Endodermal cell (in vitro differentiated cells): ENCODE measurements around the gene PHRF1. TPM values are rescaled to one million over a fixed set of nuclear protein-coding genes. Genes with fewer than 3 reads are reported as not detected.

ENCODE experiments used
- DNase-seq: peaks from one replicate; pipeline ENCODE4 v3.0.0-alpha.2; 2017
- H3K27ac ChIP-seq: 2 replicates; pipeline ENCODE4 v1.5.1; 2013; ENCODE audit warnings: mild to moderate bottlenecking, low read depth, low read length, moderate library complexity
- H3K27me3 ChIP-seq: 2 replicates; pipeline ENCODE4 v1.6.1; 2013; ENCODE audit warnings: mild to moderate bottlenecking, low read length, moderate library complexity; ENCODE audit not compliant: insufficient read depth, control insufficient read depth, poor library complexity, severe bottlenecking
- H3K36me3 ChIP-seq: 2 replicates; pipeline ENCODE4 v1.7.0; 2013; ENCODE audit warnings: mild to moderate bottlenecking, low read length, moderate library complexity; ENCODE audit not compliant: control insufficient read depth, insufficient read depth
- H3K4me1 ChIP-seq: one replicate; pipeline ENCODE4 v1.7.0; 2013; ENCODE audit warnings: low read length; ENCODE audit not compliant: control insufficient read depth, insufficient read depth
- H3K4me3 ChIP-seq: 2 replicates; pipeline ENCODE4 v1.5.1; 2013; ENCODE audit warnings: mild to moderate bottlenecking, low read length, moderate library complexity
- H3K9ac ChIP-seq: 2 replicates; pipeline ENCODE4 v1.6.1; 2013; ENCODE audit warnings: mild to moderate bottlenecking, low read length, moderate library complexity; ENCODE audit not compliant: poor library complexity, severe bottlenecking; ENCODE audit errors: extremely low read depth
- H3K9me3 ChIP-seq: 2 replicates; pipeline ENCODE4 v1.6.1; 2013; ENCODE audit warnings: mild to moderate bottlenecking, low read length, moderate library complexity; ENCODE audit not compliant: control insufficient read depth
- H3K27ac Mint-ChIP-seq: 2 replicates; pipeline ENCODE4 v1.8.0; 2020; ENCODE audit warnings: mixed read lengths
- H3K27me3 Mint-ChIP-seq: 2 replicates; pipeline ENCODE4 v1.8.0; 2021; ENCODE audit warnings: mild to moderate bottlenecking, mixed read lengths; ENCODE audit not compliant: insufficient read depth
- H3K36me3 Mint-ChIP-seq: 2 replicates; pipeline ENCODE4 v1.8.0; 2020; ENCODE audit warnings: low read depth, mixed read lengths
- H3K4me1 Mint-ChIP-seq: 2 replicates; pipeline ENCODE4 v1.8.0; 2020; ENCODE audit warnings: mixed read lengths
- H3K4me3 Mint-ChIP-seq: 2 replicates; pipeline ENCODE4 v1.8.0; 2020; ENCODE audit warnings: mild to moderate bottlenecking, moderate library complexity, mixed read lengths
- H3K9me3 Mint-ChIP-seq: 2 replicates; pipeline ENCODE4 v1.8.0; 2020; ENCODE audit warnings: mild to moderate bottlenecking, mixed read lengths
- WGBS, 2 experiments: methylation state at CpG; one replicate each; pipeline versions ENCODE4 v1.1.5 to v1.1.7; 2013; ENCODE audit warnings: missing lambda C conversion rate in 2 of 2, mixed read lengths in 1 of 2; ENCODE audit not compliant: insufficient coverage in 1 of 2, insufficient read length in 1 of 2; 5-methylcytosine and 5-hydroxymethylcytosine counted together
- total RNA-seq, 2 donors: library from RNA; stranded (reverse); fragmentation: NEBNext Ultra II Directional in 1 of 2; extraction: Animal tissue kit (Norgen Biotek cat#: 25700) in 1 of 2; gene quantifications; 2 replicates in 1 of 2; 3 replicates in 1 of 2; pipeline ENCODE4 v1.2.1, GENCODE V29; 2021
- TF ChIP-seq, protein P1 (sequence below): fragments of 200-600 bp; sonication (generic); conservative IDR thresholded peaks from 2 replicates; pipeline ENCODE4 v1.5.0; 2021; ENCODE audit warnings: antibody characterized with exemption, mild to moderate bottlenecking

The PHRF1 gene
- total RNA-seq, 2 donors from 2014 or later = 43.4 to 48.0 TPM

- TF ChIP-seq, protein P1, sequence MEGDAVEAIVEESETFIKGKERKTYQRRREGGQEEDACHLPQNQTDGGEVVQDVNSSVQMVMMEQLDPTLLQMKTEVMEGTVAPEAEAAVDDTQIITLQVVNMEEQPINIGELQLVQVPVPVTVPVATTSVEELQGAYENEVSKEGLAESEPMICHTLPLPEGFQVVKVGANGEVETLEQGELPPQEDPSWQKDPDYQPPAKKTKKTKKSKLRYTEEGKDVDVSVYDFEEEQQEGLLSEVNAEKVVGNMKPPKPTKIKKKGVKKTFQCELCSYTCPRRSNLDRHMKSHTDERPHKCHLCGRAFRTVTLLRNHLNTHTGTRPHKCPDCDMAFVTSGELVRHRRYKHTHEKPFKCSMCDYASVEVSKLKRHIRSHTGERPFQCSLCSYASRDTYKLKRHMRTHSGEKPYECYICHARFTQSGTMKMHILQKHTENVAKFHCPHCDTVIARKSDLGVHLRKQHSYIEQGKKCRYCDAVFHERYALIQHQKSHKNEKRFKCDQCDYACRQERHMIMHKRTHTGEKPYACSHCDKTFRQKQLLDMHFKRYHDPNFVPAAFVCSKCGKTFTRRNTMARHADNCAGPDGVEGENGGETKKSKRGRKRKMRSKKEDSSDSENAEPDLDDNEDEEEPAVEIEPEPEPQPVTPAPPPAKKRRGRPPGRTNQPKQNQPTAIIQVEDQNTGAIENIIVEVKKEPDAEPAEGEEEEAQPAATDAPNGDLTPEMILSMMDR = no peak
- H3K4me1 ChIP-seq = peaks cover 6% of the 10 kb centered on the region
- H3K27me3 Mint-ChIP-seq = peaks cover 15% of the 10 kb centered on the region
- peaks cover 10% of the 10 kb centered on the region for H3K36me3 Mint-ChIP-seq
- H3K4me1 Mint-ChIP-seq = peaks cover 2% of the 10 kb centered on the region
- peak; percentile 47 for DNase-seq
- H3K4me3 Mint-ChIP-seq = peak overlapping the region; percentile 66
- H3K27ac ChIP-seq = no peak overlapping the region
- no peaks in the 10 kb centered on the region for H3K27me3 ChIP-seq
- WGBS, 2 experiments = 89 to 95% methylated on average over 10 to 18 of the region's 18 CpGs
- no peak overlapping the region for H3K27ac Mint-ChIP-seq
- no peak overlapping the region for H3K9ac ChIP-seq
- no peaks in the 10 kb centered on the region for H3K9me3 Mint-ChIP-seq
- H3K9me3 ChIP-seq = no peaks in the 10 kb centered on the region
- H3K36me3 ChIP-seq = peaks cover 8% of the 10 kb centered on the region
- H3K4me3 ChIP-seq = peak overlapping the region; percentile 79
These were observed 9.2 kb upstream of the PHRF1 start for GRCh38 chr11:567011-567628.

- peaks cover 10% of the 10 kb centered on the region for H3K36me3 Mint-ChIP-seq
- H3K9me3 Mint-ChIP-seq = no peaks in the 10 kb centered on the region
- DNase-seq = no peak
- peak overlapping the region; percentile 79 for H3K4me3 ChIP-seq
- peaks cover 15% of the 10 kb centered on the region for H3K27me3 Mint-ChIP-seq
- H3K4me3 Mint-ChIP-seq = peak overlapping the region; percentile 66
- peaks cover 2% of the 10 kb centered on the region for H3K36me3 ChIP-seq
- TF ChIP-seq, protein P1 = no peak
- H3K4me1 Mint-ChIP-seq = peaks cover 2% of the 10 kb centered on the region
- no peak overlapping the region for H3K27ac Mint-ChIP-seq
- no peaks in the 10 kb centered on the region for H3K9me3 ChIP-seq
- H3K9ac ChIP-seq = no peak overlapping the region
- no peaks in the 10 kb centered on the region for H3K27me3 ChIP-seq
- peaks cover 3% of the 10 kb centered on the region for H3K4me1 ChIP-seq
- no peak overlapping the region for H3K27ac ChIP-seq
- WGBS, 2 experiments = 23 to 38% methylated on average over 23 to 41 of the region's 41 CpGs
These were observed 8.5 kb upstream of the PHRF1 start for GRCh38 chr11:567629-568292.

DNA sequence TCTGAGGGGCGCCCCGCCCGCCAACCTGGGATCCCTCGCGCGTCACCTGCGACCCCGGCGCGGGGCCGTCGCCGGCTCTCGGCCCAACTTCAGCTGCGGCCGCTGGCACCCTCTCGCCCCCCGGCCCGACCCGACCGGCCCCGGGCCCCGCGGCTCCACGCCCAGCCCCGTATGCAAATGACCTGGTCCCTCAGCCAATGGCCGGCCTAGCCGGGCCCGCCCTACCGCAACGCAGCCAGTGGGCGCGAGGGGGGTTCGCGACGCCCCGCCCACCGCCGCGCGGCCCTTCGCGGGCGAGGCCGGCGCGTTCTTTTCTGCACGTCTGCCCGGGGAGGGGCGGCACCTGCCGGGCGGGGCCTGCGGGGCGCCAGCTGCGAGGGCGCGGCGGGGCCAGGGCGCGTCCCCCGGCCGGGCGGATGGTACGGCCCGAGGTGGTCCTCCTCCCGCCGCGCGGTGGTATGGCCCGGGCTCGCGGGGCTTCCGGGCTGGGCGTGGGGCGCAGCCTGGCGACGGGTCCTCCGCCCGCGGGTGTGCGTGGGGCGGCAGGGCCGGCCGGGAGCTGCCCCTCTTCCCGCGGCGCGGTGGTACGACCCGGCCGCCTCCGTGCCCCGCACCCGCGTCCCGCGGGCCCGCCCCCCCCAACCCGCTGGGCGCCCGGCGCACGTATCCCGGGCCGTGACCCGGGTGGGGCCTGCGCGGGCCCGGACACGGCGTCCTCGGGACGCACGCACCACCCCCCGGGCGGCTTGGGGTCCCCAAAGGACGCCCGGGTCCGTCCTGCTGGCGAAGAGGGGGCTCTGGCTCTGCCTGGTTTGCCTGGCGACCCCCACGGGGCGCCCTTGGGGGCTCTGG lies 7.7 kb upstream of the PHRF1 start:
- Histone ChIP-seq H3K27ac (no peak overlapping the region), H3K9me3 (no peaks in the 10 kb centered on the region), H3K4me1 (peaks cover 3% of the 10 kb centered on the region), H3K4me3 (peak overlapping the region; percentile 79), H3K36me3 (no peaks in the 10 kb centered on the region), H3K27me3 (no peaks in the 10 kb centered on the region), H3K9ac (peak overlapping the region; percentile 11)
- Mint-ChIP-seq H3K4me3 (peak overlapping the region; percentile 66), H3K36me3 (peaks cover 8% of the 10 kb centered on the region), H3K4me1 (peaks cover 2% of the 10 kb centered on the region), H3K27ac (no peak overlapping the region), H3K27me3 (peaks cover 23% of the 10 kb centered on the region), H3K9me3 (no peaks in the 10 kb centered on the region)
- 2 to 4% methylated on average over 47 to 123 of the region's 123 CpGs for WGBS, 2 experiments
- TF ChIP-seq, protein P1 = no peak
- DNase-seq = peak; percentile 97
